Epithelial cell of proximal tubule (primary cell): Measurements from ENCODE around the gene C6orf15. TPM values are rescaled to one million over a fixed set of nuclear protein-coding genes. Genes with fewer than 3 reads are reported as not detected.

Experiments
- DNase-seq: peaks from one replicate; pipeline ENCODE4 v3.0.0-alpha.2; 2011; ENCODE audit warnings: low read depth
- H3K4me3 ChIP-seq: 2 replicates; pipeline ENCODE4 v1.5.1; 2011; ENCODE audit warnings: low read depth, mild to moderate bottlenecking, low read length
- total RNA-seq: library from RNA; depleted of rRNA; stranded (reverse); fragments of >200 nt; gene quantifications from 2 replicates; pipeline ENCODE4 v1.2.3, GENCODE V29; 2015
- TF ChIP-seq, protein P1 (sequence below): conservative IDR thresholded peaks from 2 replicates; pipeline ENCODE4 v1.5.1; 2012; ENCODE audit warnings: low read depth, mild to moderate bottlenecking, low read length

C6orf15 gene
- total RNA-seq, 1 donor from 2014 or later, result 0.29 TPM

DNA sequence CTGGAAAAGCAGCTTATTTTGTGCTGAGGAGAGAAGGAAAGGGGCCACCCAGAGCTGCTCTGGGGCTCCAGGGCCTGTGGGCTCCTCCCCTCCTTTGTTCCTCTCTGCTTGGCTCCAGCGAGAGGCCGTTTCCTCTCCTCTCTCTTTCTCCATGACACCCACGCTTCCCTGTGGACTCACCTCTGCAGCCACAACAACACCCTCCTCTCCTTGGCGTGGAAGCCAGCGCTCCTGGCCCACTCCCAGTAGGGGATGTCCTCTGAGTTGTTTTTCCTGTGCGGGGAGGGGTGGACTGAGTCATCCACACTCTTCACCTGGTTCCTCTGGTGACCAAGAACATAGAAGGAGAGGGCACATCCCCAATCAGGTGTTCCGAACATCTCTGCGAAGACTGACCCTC lies 12.8 kb upstream of the C6orf15 start:
- TF ChIP-seq, protein P1, sequence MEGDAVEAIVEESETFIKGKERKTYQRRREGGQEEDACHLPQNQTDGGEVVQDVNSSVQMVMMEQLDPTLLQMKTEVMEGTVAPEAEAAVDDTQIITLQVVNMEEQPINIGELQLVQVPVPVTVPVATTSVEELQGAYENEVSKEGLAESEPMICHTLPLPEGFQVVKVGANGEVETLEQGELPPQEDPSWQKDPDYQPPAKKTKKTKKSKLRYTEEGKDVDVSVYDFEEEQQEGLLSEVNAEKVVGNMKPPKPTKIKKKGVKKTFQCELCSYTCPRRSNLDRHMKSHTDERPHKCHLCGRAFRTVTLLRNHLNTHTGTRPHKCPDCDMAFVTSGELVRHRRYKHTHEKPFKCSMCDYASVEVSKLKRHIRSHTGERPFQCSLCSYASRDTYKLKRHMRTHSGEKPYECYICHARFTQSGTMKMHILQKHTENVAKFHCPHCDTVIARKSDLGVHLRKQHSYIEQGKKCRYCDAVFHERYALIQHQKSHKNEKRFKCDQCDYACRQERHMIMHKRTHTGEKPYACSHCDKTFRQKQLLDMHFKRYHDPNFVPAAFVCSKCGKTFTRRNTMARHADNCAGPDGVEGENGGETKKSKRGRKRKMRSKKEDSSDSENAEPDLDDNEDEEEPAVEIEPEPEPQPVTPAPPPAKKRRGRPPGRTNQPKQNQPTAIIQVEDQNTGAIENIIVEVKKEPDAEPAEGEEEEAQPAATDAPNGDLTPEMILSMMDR, result no peak
- no peak for DNase-seq
- H3K4me3 ChIP-seq, result no peak overlapping the region

DNA sequence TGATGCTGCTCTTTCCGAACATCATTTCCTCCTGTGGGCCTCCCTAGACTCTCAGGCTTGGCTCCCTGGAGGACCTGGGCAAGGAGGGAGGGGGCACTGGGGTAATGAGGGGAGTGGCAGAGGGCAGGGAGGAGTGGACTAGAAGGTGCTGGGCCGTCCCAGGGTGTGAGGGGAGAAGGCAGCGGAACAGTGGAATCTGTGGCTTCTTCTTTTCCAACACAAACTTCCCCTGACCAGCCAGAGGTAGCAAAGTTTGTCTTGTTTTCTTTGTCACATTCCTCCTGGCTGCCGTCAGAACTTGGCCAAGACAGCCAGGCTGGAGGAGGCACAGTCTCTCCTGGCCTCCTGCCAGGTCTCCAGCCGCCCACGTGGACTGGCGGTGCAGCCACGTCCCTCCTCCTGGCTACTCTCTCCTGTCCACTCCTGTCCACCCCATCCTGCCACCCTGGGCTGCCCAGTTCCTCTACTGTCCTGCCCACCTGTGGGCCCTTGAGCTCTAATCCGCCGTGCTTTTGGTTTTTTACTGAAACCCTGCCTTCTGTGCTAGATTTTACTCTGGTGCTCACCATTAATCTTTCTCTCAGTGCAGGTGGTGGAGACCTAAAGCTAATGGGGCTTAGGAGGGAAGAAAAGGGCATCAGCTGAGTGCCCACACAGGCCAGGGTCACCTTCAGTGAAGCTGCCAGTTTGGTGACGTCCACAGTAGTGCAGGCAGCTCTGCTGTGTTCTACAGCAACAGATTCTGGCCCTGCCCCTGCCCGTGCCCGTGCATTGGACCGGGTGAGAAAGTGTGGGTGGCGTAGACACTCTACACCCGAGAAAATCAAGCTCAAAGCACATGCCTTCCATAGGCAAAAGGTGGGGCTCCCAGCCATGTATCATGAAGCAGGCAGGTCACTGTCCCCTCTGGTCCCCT lies 10.7 kb upstream of the C6orf15 start:
- TF ChIP-seq, protein P1, result no peak
- H3K4me3 ChIP-seq, result no peak overlapping the region
- DNase-seq, result no peak

DNA sequence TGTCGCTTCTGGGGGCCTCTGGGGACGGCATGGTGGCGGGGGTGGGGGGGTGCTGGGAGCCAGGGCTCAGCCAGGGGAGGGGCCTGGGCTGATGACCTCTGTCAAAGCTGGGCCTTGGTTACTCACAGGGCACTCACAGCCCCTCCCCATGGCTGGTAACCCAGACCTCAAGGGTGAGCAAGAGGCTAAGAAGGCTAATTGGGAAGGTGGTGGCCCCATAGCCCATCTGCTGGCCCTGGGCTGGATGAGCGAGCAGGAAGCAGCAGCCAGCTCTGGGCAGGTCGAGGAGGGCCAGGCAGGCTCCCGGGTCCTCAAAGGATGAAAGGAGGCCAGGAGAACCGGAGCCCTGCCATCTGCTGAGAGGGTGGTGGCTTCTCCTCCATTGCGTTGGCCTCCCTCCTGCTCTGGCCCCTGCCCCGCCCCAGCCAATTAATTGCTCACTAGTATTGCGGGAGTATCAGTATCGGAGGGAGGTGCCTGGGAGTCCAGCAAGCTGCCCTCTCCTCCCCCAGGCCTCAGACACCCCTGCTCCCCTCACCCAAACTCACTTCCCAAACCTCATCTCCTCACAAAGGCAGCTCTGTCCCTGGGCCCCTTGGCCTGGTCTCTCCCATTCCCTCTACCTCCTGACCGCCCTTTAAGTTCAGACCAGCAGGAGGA lies 8.9 kb upstream of the C6orf15 start:
- no peak for DNase-seq
- TF ChIP-seq, protein P1, result no peak
- H3K4me3 ChIP-seq, result no peak overlapping the region

DNA sequence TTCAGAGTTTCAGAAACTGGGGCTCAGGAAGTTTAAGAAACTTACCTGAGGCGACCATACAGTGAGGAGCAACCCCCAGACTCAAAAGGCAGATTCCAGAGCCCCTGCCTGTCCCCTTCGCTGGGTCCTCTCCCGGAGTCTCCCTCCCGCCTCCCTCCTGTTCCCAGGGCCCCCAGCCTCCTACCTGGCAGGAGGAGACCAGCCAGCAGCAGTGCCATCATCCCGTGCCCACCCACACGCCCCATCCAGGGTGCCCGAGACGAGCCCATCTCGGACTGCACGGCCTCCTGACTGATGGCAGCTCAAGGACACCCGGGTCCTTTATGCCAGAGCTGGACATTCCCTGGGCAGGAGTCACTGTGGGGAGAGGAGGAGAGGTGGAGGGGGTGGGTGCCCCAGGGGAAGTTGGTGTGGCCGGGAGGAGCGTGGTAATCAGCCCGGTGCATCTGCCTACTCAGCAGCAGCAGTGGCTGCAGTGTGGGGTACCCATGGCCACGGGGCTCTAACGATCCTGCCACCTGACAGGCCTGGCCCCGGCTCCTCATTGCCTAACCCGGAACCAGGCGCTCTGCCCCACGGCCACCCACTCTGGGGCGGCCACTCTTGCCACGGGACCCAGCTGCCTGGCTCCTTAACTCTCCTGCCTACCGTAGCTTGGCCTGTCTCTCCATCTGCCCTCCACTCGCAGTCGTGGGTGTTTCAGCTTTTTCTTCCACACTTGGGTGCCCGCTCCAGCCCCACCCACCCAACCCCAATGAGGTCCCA lies 8.0 kb upstream of the C6orf15 start, which contains the start of gene CDSN:
Gene CDSN, minus strand, starts transcription at position 296 of the 765 bp plus-strand sequence. Its CDS starts 27 bp downstream, at position 269.
- H3K4me3 ChIP-seq, result no peak within 1 kb of the TSS
- no peak for DNase-seq
- TF ChIP-seq, protein P1, result no peak

DNA sequence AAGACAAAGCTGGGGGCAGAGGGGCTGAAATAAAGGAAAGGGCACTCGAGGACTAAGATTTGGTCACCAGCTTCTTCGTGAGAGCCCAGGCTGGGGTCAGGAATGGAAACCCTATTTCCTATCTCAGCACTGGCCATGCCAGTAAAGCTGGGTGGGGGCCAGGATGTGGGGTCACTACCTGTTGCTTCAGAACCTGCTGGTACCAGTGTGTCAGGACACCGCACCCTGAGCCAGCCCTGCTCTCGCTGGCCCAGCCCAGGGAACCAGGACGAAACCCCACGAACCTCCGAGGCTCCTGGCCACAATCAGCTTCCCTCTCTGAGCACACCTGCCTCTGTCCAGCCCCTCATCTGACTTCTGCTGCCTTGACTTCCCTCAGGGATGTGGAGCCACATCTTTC lies 5.8 kb upstream of the C6orf15 start:
- DNase-seq, result no peak
- TF ChIP-seq, protein P1, result no peak
- no peak overlapping the region for H3K4me3 ChIP-seq

DNA sequence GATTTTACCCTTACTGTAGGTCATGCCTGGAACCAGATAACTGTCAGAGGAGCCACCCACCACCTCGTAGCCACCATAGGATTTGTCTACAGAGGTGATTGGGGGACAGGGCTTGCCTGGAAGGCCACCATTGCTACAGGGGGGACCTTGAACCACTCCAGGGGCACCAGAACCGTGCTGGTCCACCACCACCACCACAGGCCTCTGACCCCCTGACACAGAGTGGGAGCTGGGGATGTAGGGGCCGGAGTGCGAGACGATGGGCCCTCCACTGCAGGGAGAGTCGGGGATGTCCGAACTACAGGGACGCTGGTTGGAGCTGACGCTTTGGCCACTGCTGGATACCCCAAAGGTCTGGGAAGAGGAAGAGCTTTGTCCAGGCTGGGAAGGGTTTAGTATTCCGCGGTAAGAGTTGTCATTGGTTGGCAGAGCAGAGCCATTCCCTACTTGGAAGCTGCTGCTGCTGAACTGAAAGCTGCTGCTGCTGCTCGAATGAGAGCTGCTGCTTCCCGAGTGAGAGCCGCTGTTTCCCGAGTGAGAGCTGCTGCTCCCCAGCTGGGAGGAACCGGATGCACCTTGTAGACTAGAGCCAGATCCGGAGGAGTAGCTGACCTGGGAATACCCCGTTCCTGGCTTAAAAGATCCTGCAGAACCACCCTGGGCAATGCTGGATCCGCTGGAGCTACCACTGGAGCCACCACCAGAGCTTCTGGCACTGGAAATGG lies 4.4 kb upstream of the C6orf15 start:
- no peak for DNase-seq
- H3K4me3 ChIP-seq, result no peak overlapping the region
- TF ChIP-seq, protein P1, result no peak
